ENCODE results near the gene COMMD10. TPM values are rescaled to one million over a fixed set of nuclear protein-coding genes. Genes with fewer than 3 reads are reported as not detected.
"Not testable (repeated sequence)": the region's sequence is repeated elsewhere in the genome, so short reads cannot be mapped to it uniquely, and the experiment has no call there.

COMMD10 gene
- total RNA-seq, result 20.2 TPM

GRCh38 chr5:116084871-116085715 is at the start of gene COMMD10:
Gene COMMD10 (plus strand): TSS chr5:116085025.
- DNase-seq (ENCODE audit: low read depth in 2 of 3, low spot score in 2 of 3), result peak; percentile 71 to 79 (median 78)

DNA sequence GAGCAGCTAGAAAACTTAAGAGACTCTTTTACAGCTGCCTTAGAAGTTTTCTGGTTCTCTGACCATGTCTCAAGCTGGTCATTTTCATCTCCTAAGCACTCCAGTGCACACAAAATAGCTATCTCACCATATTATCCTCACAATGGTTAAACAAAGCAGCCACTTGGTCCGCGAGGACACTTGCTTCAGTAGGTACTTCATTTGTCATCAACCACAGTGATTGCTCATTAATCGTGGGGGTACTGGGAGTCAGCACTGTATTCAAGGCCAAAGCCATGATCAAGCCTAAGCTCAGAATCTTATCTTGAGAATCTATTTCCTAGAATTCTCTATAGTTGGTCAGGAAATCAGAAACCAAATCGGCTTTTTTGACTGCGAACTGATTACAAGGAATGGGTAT is 49.7 kb upstream of the COMMD10 start:
- no peak for DNase-seq (ENCODE audit: low read depth in 2 of 3, low spot score in 2 of 3)

GRCh38 chr5:116037236-116037822 is 47.5 kb upstream of the COMMD10 start:
- no peak for DNase-seq (ENCODE audit: low read depth in 2 of 3, low spot score in 2 of 3)

DNA sequence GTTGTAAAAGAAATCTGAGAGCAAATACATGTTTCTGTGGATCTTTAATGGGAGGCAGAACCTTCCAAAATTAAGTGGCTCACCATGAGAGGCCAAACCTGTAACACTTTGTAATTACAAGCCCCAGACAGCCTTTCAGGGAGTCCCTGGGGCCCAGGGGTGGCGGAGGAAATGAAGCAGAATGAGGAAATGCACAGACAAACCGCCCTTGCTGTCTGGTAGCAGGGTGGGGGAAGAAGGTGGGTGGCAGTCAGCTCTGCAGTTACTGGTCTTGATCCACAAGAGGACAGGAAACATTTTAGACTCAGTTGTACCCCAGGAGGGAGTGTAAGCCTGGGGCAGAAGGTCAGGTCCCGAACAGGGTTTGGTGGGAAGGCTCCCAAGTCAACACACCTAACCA is 46.0 kb upstream of the COMMD10 start:
- peak in 2 of 3 donors; percentile 14 to 58 for DNase-seq (ENCODE audit: low read depth in 2 of 3, low spot score in 2 of 3)

GRCh38 chr5:116042375-116042774 is 42.5 kb upstream of the COMMD10 start:
- DNase-seq (ENCODE audit: low read depth in 2 of 3, low spot score in 2 of 3), result no peak

DNA sequence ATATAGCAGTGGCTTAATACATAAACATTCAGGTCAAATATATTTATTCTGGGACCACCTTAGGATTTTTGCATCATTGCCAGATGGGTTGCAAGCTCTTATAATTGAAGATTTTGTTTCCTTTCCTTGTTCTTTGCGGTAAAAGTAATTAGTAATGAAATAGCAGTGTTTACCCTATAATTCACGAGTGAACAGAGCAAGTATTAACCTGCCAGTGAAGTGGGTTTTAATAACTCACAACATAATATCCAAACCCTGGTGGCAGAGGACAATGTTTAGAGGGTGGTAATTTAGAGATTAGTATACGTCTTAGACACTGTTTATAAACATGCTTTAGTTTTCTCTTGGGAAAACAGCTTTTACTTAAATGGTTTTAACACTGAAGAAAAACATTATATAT is 40.8 kb upstream of the COMMD10 start:
- DNase-seq (ENCODE audit: low read depth in 2 of 3, low spot score in 2 of 3), result no peak

GRCh38 chr5:116045821-116046220 is 39.0 kb upstream of the COMMD10 start:
- DNase-seq (ENCODE audit: low read depth in 2 of 3, low spot score in 2 of 3), result no peak

DNA sequence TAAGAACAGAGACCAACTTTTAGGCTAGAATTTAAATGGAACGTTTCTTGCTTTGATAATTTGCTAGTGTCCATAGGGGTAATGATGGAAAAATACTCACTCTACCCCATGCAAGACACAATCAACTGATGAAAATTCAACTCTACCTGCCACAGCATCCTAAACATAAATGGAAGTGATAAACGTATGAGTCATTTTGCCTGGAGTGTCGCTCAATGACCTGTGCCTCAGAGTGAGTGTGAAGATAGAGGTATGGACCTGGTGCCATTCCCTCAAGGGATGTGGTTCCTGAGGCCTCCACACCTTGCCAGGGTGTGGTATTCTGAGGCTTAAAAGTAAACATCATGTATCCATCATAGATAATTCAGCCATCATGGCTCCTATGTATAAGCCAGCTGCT is 38.6 kb upstream of the COMMD10 start:
- DNase-seq (ENCODE audit: low read depth in 2 of 3, low spot score in 2 of 3), result no peak

DNA sequence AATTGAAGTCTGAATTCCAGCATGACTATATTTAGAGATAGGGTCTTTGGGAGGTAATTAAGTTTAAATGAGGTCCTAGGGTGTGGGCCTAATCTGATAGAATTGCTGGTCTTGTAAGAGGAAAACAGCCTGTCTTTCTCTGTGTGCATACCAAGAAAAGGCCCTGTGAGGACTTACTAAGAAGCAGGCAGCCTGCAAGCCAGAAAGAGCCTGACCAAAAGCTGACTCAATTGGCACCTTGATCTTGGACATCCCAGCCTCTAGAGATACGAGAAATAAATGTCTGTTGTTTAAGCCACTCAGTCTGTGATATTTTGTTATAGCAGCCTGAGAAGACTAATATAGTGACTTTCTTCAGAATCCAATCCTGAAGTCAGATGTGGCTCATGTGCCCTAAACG is 38.0 kb upstream of the COMMD10 start:
- no peak for DNase-seq (ENCODE audit: low read depth in 2 of 3, low spot score in 2 of 3)

DNA sequence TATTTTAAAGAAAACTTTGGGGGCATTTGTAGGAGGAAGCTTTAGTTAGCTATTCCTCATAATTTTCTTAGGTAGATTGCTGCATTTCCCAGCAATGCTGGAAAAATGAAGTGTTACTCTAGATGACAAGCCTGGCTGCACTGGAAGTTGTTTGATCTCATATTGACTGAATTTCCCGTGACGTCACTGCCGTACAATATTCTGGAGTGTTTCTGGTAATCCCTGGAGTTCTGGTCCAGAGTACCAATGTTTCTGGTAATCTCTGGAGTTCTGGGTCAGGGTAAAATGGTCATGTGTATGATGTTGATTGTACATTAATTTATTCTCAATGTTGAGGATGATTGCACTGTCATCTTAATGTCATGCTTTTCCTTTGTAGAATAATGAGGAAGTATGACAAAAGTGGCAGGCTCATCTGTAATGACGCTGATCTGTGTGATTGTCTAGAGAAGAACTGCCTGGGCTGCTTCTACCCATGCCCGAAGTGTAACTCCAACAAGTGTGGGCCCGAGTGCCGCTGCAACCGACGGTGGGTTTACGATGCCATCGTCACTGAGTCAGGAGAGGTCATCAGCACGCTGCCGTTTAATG is 26.4 kb upstream of the COMMD10 start:
- no peak for DNase-seq (ENCODE audit: low read depth in 2 of 3, low spot score in 2 of 3)

- no peak for DNase-seq (ENCODE audit: low read depth in 2 of 3, low spot score in 2 of 3)
Observed at GRCh38 chr5:116062352-116062751, 22.5 kb upstream of the COMMD10 start.

- DNase-seq (ENCODE audit: low read depth in 2 of 3, low spot score in 2 of 3), result no peak
Observed at GRCh38 chr5:116063950-116064349, 20.9 kb upstream of the COMMD10 start.

DNA sequence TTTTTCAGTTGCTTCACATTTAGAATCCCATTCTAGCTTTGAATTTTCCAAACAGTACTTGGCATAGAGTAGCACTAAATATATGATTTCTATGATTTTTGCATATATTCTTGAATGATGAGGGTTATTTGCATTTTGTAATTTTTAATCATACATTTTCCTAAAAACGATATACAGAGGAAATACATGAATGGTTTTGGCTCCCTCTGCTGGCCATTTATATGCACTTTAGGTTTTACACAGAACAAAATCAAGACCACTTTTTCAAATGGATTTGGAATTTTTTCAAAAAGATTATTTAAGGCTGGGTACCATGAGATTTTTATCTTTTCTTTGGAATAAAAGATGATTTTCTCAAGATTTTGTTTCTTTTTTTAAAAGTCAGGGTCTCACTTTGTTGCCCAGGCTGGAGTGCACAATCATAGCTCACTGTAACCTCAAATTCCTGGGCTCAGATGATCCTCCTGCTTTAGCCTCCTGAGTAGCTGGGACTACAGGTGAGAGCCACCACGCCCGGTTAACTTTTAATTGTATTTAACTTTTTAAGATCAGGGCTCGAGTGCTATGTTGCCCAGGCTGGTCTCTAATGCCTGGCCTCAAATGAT is 16.7 kb upstream of the COMMD10 start:
- peak; percentile 16 to 80 (median 42) for DNase-seq (ENCODE audit: low read depth in 2 of 3, low spot score in 2 of 3)

DNA sequence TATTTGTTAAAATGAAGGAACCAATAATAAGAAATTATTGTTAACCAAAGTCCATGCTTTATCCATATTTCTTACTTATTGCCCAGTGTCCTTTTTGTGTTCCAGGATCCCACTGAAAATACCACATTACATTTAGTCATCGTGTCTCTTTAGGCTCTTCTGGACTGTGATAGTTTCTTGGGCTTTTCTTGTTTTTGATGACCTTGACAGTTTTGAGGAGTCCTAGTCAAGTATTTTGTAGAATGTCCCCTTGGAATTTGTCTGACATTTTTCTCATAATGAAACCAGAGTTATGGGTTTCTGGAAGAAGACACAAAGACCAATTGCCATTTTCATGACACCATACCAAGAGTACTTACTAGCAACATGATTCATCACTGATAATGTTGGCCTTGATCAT is 13.6 kb upstream of the COMMD10 start:
- no peak for DNase-seq (ENCODE audit: low read depth in 2 of 3, low spot score in 2 of 3)

GRCh38 chr5:116075191-116075831 is 9.5 kb upstream of the COMMD10 start:
- DNase-seq (ENCODE audit: low read depth in 2 of 3, low spot score in 2 of 3), result peak in 2 of 3 donors; percentile 55 to 87

DNA sequence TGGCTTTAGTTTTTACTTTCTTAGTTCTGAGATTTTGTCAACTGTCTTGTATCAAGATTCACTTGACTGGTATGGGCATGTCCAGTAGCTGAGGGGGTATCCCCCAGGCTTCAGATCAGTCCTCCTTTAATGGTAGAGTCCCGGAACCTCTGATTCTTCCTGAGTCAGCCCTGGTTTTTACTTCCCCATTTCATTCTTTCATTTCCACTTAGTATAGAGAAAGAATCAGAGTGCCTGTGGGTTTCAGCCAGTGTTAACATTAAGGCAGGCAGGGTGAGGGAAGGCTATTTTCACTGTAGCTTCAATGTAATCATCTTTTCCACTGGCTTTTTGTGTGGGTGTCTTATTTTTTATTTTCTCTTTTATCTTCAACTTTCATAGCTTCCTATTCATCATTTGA is 8.3 kb upstream of the COMMD10 start:
- DNase-seq (ENCODE audit: low read depth in 2 of 3, low spot score in 2 of 3), result peak in 2 of 3 donors; percentile 53 to 72

GRCh38 chr5:116078199-116078598 is 6.6 kb upstream of the COMMD10 start:
- DNase-seq (ENCODE audit: low read depth in 2 of 3, low spot score in 2 of 3), result no peak

- DNase-seq (ENCODE audit: low read depth in 2 of 3, low spot score in 2 of 3), result peak; percentile 3 to 35 (median 15)
Observed at GRCh38 chr5:116084287-116084691, 536 bp upstream of the COMMD10 start.

DNA sequence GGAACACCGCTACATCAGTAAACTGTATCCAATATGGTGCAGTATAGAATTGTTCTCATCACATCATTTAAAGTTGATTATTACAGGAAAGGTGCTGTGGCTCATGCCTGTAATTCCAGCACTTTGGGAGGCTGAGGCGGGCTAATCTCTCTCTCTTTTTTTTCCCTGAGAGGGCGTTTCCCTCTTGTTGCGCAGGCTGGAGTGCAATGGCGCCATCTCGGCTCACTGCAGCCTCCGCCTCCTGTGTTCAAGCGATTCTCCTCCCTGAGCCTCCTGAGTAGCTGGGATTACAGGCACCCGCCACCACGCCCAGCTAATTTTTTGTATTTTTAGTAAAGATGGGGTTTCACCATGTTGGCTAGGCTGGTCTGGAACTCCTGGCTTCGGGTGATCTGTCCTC is 1.5 kb downstream of the COMMD10 start:
- not testable (repeated sequence) for DNase-seq (ENCODE audit: low read depth in 2 of 3, low spot score in 2 of 3)

- DNase-seq (ENCODE audit: low read depth in 2 of 3, low spot score in 2 of 3), result peak in 1 of 3 donors; percentile 21
Observed at GRCh38 chr5:116088062-116088461, 3.2 kb downstream of the COMMD10 start.

- no peak for DNase-seq (ENCODE audit: low read depth in 2 of 3, low spot score in 2 of 3)
Observed at GRCh38 chr5:116090302-116090701, 5.5 kb downstream of the COMMD10 start.

All from hematopoietic multipotent progenitor cell (in vitro differentiated cells).